ENCODE data around the gene MANBA.

DNA sequence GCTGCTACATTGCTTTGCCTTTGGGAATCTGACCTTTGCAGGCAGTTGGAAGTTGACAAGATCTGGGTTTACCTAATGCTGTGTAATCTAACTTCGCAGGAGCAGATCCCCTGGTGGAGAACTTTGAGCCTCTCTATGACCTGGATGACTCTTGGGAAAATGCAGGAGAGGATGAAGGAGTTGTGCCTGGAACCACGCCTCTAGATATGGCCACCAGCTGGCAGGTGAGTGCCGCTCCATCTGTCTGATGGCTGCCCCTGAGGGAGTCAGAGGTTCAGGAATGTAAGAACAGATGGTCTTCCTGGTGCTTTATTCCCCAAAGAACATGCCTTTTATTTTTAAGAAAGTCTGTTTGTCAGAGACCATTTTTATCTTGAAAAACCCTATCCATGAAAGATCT lies 150.3 kb downstream of the MANBA start:
- no peak for TF ChIP-seq CTCF (IDR thresholded peaks at IDR 0.05)
- TF ChIP-seq POLR2A (IDR thresholded peaks at IDR 0.05) = no peak
- no peak for TF ChIP-seq EP300 (IDR thresholded peaks at IDR 0.05)

Measured in gastroesophageal sphincter (tissue), 3 donors.